H1 (cell line): Measurements from ENCODE around the gene BGLAP. TPM values are rescaled to one million over a fixed set of nuclear protein-coding genes. Genes with fewer than 3 reads are reported as not detected.

Source experiments
- ASH2L ChIP-seq: fragments of 200-600, 300-600 bp; sonication (generic); IDR thresholded peaks from one replicate; pipeline ENCODE4 v1.7.1; 2017; ENCODE audit warnings: low read length
- CBX5 ChIP-seq: fragments of 300-800, 300-1000 bp; sonication (generic); IDR thresholded peaks from 2 replicates; pipeline ENCODE4 v1.7.1; 2016; ENCODE audit warnings: antibody characterized with exemption, low read length, low read depth
- CHD2 ChIP-seq: IDR thresholded peaks from 2 replicates; pipeline ENCODE4 v1.6.1; 2012; ENCODE audit warnings: low read length, improper control_type of control experiment
- EZH2 ChIP-seq: fragments of 200-600 bp; sonication (generic); IDR thresholded peaks from 2 replicates; pipeline ENCODE4 v1.7.1; 2012; ENCODE audit warnings: low read depth, mild to moderate bottlenecking, moderate library complexity, low read length, inconsistent platforms; ENCODE audit not compliant: severe bottlenecking
- JUN ChIP-seq: IDR thresholded peaks from 2 replicates; pipeline ENCODE4 v1.6.1; 2011; ENCODE audit warnings: low read depth, mild to moderate bottlenecking, improper control_type of control experiment, low read length
- JUND ChIP-seq: IDR thresholded peaks from 2 replicates; pipeline ENCODE4 v1.6.1; 2011; ENCODE audit warnings: mild to moderate bottlenecking, improper control_type of control experiment, low read length
- MAFK ChIP-seq: IDR thresholded peaks from 2 replicates; pipeline ENCODE4 v1.6.1; 2012; ENCODE audit warnings: low read depth, mild to moderate bottlenecking, improper control_type of control experiment, low read length
- RBBP5 ChIP-seq: IDR thresholded peaks from 2 replicates; pipeline ENCODE4 v1.7.1; 2012; ENCODE audit warnings: low read depth, mild to moderate bottlenecking, inconsistent platforms, low read length, moderate library complexity, borderline replicate concordance
- SRF ChIP-seq: IDR thresholded peaks from 2 replicates; pipeline ENCODE4 v1.6.1; 2011; ENCODE audit warnings: mild to moderate bottlenecking, low read depth, low read length, moderate library complexity
- TAF1 ChIP-seq: IDR thresholded peaks from 2 replicates; pipeline ENCODE4 v1.6.1; 2011; ENCODE audit warnings: mild to moderate bottlenecking, low read depth, low read length
- polyA plus RNA-seq, 7 experiments: library from polyadenylated mRNA; depleted of rRNA in 3 of 7; stranded (reverse) in 5 of 7; unstranded in 2 of 7; fragments of >200 nt in 5 of 7; fragments of 200-250 nt in 2 of 7; gene quantifications; 1 replicate in 5 of 7; 2 replicates in 1 of 7; 4 replicates in 1 of 7; pipeline versions ENCODE4 v1.2.1 to v1.2.3, GENCODE V29; 2011 to 2013; ENCODE audit warnings: missing spikeins in 2 of 7, mixed read lengths in 2 of 7
- total RNA-seq: library from RNA; stranded (reverse); fragmentation: NEBNext Ultra II Directional; extraction: Animal tissue kit (Norgen Biotek cat#: 25700); gene quantifications from 2 replicates; pipeline ENCODE4 v1.2.1, GENCODE V29; 2021

BGLAP gene
- total and polyA plus RNA-seq, 2 of the 8 experiments (the other 6 are each of a cell fraction or from before 2014, with no cell fraction given): 1.2 to 1.5 TPM

GRCh38 chr1:156281693-156282478 lies 39.9 kb downstream of the BGLAP start (continued):
- TF ChIP-seq SRF: no peak
- TF ChIP-seq RBBP5: no peak
- TF ChIP-seq ASH2L: no peak
- TF ChIP-seq CBX5: no peak
- TF ChIP-seq CHD2: no peak
- no peak for TF ChIP-seq JUN
- no peak for TF ChIP-seq MAFK
- TF ChIP-seq TAF1: no peak
- TF ChIP-seq JUND: no peak
- TF ChIP-seq EZH2: no peak
